Lower leg skin (tissue), 4 donors: ENCODE data around the gene C1orf167. TPM values are rescaled to one million over a fixed set of nuclear protein-coding genes. Genes with fewer than 3 reads are reported as not detected.
A peak's percentile ranks its signal among the peaks of the same experiment; 100 is the strongest.

Source experiments
- DNase-seq, 2 donors: peaks; one replicate each; pipeline ENCODE4 v3.0.0-alpha.2; 2019; ENCODE audit warnings: low spot score in 2 of 2
- H3K4me3 ChIP-seq: fragments of 200-600 bp; sonication (generic); 2 replicates; pipeline ENCODE4 v1.5.1; 2017; ENCODE audit warnings: mild to moderate bottlenecking, low read depth; ENCODE audit not compliant: poor library complexity, severe bottlenecking
- POLR2A ChIP-seq, 2 donors: fragments of 450-650 bp; IDR thresholded peaks; one replicate each; pipeline ENCODE4 v1.6.1; 2016 to 2017; ENCODE audit warnings: antibody characterized with exemption in 2 of 2, mild to moderate bottlenecking in 1 of 2, moderate library complexity in 1 of 2
- WGBS, 2 donors: methylation state at CpG; one replicate each; pipeline ENCODE4 v1.1.5; 2018; 5-methylcytosine and 5-hydroxymethylcytosine counted together
- intact Hi-C: fragments of 100-400 bp; cut with DNase I; formaldehyde crosslinking; loops from one replicate; pipeline ENCODE4 v1.15.0; 2023; ENCODE audit warnings: low total_unique reads
- total RNA-seq, 4 donors: library from RNA; depleted of rRNA; stranded (reverse); fragments of >200 nt; gene quantifications; one replicate each; pipeline ENCODE4 v1.1.0, GENCODE V29; 2016
- TF ChIP-seq, protein P1 (sequence below), 3 donors: fragments of 450-650 bp; IDR thresholded peaks; one replicate each; pipeline ENCODE4 v1.5.1; 2016; ENCODE audit warnings: antibody characterized with exemption in 3 of 3, mild to moderate bottlenecking in 3 of 3, moderate library complexity in 2 of 3

C1orf167 gene
- total RNA-seq, 4 donors from 2014 or later = 1.6 to 2.8 TPM; not detected in 2

DNA sequence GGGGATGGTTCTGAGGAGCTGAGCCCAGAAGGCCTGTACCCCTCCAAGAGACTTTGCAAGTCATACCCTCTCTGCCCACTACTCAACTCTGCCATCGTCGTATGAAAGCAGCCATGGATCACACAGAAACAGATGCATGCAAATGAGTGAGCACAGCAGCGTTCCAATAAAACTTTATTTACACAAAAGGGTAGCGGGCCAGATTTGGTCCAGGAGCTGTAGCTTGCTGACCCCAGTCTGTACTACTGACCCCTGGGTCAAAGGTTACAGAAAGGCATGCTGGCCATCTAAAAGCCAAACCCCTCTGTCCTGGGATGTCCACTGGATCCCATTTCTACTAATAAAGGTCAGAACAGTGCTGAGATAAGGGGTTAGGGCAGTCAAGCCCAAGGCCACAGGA is 34.9 kb upstream of the C1orf167 start:
- intact Hi-C loops = no loop called here
- no peak for DNase-seq
- WGBS, 2 donors = 90 to 95% methylated on average over 4 of the region's 4 CpGs

DNA sequence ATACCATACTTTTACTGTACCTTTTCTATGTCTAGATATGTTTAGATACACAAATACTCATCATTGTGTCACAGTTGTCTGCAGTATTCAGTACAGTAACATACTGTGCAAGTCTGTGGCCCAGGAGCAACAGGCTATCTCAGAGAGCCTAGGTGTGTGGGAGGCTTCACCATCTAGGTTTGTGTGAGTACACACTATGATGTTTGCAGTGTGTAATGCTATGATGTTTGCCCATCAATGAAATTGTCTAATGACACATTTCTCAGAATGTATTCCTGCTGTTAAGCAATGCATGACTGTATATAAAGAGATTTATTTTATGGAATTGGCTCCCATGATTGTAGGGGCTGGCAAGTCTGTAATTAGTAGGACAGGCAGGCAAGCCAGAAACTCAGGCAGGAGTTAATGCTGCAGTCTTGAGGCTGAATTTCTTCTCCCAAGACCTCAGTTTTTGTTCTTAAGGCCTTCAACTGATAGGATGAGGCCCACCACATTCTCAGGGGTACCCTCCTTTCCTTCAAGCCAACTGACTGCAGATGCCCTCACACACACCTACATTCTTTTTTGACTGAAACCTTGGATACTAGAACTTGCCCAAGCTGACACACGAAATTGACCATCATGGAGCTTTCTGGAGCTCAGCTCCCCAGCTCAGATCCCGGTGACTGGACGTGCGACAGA is 33.7 kb upstream of the C1orf167 start:
- no peak for DNase-seq
- 93 to 98% methylated on average over 3 to 4 of the region's 4 CpGs for WGBS, 2 donors
- no peak for TF ChIP-seq POLR2A (IDR thresholded peaks at IDR 0.05)
- TF ChIP-seq, protein P1, sequence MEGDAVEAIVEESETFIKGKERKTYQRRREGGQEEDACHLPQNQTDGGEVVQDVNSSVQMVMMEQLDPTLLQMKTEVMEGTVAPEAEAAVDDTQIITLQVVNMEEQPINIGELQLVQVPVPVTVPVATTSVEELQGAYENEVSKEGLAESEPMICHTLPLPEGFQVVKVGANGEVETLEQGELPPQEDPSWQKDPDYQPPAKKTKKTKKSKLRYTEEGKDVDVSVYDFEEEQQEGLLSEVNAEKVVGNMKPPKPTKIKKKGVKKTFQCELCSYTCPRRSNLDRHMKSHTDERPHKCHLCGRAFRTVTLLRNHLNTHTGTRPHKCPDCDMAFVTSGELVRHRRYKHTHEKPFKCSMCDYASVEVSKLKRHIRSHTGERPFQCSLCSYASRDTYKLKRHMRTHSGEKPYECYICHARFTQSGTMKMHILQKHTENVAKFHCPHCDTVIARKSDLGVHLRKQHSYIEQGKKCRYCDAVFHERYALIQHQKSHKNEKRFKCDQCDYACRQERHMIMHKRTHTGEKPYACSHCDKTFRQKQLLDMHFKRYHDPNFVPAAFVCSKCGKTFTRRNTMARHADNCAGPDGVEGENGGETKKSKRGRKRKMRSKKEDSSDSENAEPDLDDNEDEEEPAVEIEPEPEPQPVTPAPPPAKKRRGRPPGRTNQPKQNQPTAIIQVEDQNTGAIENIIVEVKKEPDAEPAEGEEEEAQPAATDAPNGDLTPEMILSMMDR (IDR thresholded peaks at IDR 0.05) = no peak
- intact Hi-C loops = no loop called here
- H3K4me3 ChIP-seq = no peak overlapping the region

More for the DNA sequence above, 34.9 kb upstream of the C1orf167 start:
- H3K4me3 ChIP-seq = no peak overlapping the region
- TF ChIP-seq POLR2A (IDR thresholded peaks at IDR 0.05) = no peak
- TF ChIP-seq, protein P1 (IDR thresholded peaks at IDR 0.05) = no peak

DNA sequence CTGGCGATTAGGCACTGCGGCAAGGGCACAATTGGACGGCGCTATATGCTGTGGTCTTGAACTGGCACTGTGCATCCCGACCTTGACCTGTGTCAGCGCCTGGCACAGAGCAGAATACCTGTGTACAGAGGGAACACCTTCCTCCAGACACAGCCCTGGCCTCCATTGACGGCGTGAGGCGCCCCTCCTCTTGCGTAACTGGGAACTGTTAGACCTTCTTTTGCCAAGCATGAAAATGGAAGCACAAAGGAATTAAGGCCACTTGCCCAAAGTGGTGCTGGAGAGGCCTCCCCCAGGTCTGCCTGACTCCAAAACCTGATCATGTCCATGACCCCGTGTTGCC is 32.9 kb upstream of the C1orf167 start:
- no peak for TF ChIP-seq POLR2A (IDR thresholded peaks at IDR 0.05)
- TF ChIP-seq, protein P1 (IDR thresholded peaks at IDR 0.05) = no peak
- WGBS, 2 donors = 87 to 92% methylated on average over 11 of the region's 11 CpGs
- intact Hi-C loops = no loop called here
- DNase-seq = no peak
- no peak overlapping the region for H3K4me3 ChIP-seq

DNA sequence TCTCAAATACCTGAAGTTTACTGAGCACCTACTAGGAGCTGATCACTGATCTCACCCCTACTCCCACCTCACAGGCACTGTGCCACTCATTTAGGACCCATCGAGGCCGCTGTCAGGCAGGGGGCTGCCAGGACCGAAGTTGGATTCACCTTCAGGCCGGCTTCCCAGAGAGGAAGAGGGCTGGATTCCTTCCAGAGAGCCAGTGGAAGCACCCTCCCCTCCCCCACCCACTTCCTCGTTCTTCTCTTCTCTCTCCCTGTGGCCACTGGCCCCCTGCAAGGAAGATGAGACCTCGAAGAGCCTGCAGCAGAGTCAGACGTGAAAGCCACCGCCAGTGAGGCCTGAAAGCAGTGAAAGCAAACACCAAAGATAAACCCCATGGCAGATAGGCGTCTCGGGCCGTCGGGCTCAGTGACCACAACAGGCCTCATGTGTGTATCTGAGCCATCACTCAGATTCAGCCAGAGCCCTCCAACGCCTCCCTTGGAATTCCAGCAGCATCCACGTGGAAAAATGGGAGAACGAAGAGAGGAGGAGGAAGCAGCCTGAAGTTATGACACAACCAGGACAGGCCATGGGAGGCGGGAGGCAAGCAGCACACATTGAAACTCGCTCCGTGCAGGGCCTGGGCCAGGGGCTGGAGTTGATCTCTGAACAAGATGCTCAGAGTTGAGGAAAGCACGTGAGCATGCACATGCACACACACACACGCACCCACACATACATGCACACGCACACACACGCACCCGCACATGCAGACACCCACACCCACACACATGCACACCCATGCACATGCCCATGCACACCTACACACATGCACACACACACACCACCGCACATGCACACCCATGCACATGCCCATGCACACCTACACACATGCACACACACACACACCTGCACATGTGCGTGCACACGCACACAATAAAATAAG is 32.2 kb upstream of the C1orf167 start:
- 73% methylated on average over 26 of the region's 26 CpGs for WGBS, 2 donors
- no peak for TF ChIP-seq POLR2A (IDR thresholded peaks at IDR 0.05)
- TF ChIP-seq, protein P1 (IDR thresholded peaks at IDR 0.05) = no peak

DNA sequence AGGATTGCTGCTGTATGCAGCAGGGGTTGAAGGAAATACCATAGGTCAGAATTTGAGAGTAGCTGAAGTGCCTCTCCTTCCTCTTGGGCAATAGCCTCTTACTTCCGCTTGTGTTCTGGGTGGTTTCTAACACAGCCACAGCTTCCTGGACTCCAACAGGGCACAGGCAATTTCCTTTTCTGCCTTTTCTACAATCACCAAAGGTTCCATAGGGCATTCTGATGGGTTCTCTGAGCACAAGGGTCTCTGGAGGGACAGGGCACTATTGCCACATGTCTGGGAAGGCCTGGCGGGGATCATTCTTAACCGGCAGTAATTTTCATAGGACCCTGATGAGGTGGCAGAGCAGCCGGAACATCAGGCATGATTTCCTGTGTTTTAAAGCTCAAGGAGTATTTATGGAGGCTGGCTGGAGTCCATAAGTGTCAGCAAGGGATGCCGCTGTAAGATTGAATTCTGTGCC is 31.5 kb upstream of the C1orf167 start:
- intact Hi-C loops = no loop called here
- 37 to 40% methylated on average over 5 of the region's 5 CpGs for WGBS, 2 donors
- no peak overlapping the region for H3K4me3 ChIP-seq
- TF ChIP-seq, protein P1 (IDR thresholded peaks at IDR 0.05) = no peak
- TF ChIP-seq POLR2A (IDR thresholded peaks at IDR 0.05) = no peak
- DNase-seq = peak in 1 of 2 donors; percentile 52

More for the DNA sequence above, 32.2 kb upstream of the C1orf167 start:
- no peak for DNase-seq
- intact Hi-C loops = no loop called here
- no peak overlapping the region for H3K4me3 ChIP-seq
